Central memory CD4-positive, alpha-beta T cell (primary cell): ENCODE data around the gene ITPR2.
"Not testable (repeated sequence)": the region's sequence is repeated elsewhere in the genome, so short reads cannot be mapped to it uniquely, and the experiment has no call there.

Experiments used
- DNase-seq: peaks from one replicate; pipeline ENCODE4 v3.0.0; 2022

ITPR2 gene

GRCh38 chr12:26658991-26659390, 174.0 kb downstream of the ITPR2 start:
- DNase-seq = no peak

GRCh38 chr12:26654623-26655022, 178.4 kb downstream of the ITPR2 start:
- no peak for DNase-seq

DNA sequence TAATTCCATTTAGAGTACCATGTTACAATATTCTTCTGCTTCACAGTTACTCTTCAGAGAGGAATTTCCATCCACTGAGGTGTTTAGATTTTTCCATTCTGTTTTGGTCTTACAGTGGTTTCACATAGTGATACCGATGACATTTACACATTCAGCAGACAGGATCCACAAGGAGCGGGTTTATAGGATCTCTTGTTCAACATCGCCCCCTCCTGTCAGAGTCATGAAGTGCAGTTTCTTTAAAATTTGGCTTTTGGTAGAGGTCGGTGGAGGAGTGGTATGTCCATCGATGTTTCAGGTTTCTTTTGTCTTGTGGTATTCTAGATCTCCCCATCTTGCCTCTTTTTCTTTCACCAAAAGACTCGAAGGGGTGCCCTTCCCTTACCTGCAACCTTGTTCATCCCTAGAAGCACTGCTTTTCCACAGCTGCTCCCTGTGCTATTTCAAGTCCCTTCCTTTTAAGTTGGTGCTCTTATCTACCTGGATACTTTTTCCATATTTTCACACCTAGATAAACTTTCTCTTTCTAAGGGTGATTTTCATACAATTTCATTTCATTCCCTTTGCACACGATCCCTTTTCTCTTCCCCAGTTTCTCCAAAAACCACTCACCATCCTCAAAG, 181.3 kb downstream of the ITPR2 start:
- peak; percentile 6 for DNase-seq

DNA sequence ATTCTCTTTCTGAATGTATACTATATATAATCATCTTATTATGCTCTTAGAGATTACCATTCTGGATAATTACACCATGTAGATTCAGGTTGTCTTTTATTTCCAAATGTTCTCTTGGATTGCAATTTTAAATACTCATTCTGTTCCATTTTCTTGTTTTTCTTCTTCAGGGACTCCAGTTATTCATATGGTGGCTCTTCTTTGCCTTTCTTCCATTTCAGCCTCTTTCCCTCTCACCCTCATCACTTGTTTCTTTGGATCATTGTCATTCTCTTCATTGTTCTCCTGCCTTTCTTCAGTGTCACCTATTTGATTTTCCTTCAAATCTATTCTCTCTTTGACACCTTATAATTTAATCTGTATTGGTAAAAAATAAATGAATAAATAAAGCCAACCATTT, 182.0 kb downstream of the ITPR2 start:
- no peak for DNase-seq

GRCh38 chr12:26648999-26649398, 184.0 kb downstream of the ITPR2 start:
- no peak for DNase-seq

- no peak for DNase-seq
Measured at GRCh38 chr12:26648584-26648983, 184.4 kb downstream of the ITPR2 start.

GRCh38 chr12:26648066-26648465, 184.9 kb downstream of the ITPR2 start:
- no peak for DNase-seq

DNA sequence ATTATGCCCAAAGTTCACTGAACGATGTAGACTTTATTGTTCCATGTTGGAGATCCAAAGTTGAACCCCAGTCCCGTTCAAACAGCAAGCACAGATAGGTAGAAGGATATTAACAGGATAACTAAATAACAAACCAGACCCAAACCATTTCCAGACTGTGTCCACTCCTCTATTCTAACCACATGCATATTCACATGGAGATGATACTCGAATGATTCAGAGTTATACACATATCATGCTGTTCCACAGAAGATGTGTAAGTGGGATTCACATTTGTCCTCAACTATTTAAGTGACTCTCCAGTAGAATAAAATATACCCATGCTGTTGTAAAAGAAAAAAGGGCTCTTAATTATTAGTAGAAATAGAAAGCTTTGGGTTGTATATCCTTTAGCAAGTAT, 185.9 kb downstream of the ITPR2 start:
- no peak for DNase-seq

DNA sequence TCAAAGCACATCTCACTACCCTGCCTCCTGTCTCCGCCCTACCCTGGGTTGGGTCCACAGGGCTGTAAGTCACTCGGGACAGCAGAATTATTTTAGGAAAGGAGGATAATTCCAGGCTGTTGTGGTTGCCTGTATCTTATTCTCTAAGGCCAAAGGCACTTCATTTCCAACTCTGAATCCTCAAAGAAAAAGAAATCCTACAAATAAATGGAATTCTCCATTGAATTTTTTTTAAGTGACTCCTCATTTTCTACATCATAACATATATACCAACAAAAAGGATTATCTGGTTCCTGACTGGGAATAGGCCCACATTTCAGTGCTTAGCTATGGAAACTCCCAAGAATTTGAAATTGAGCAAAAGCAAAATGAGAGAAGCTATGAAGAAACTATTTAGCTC, 186.4 kb downstream of the ITPR2 start:
- no peak for DNase-seq

DNA sequence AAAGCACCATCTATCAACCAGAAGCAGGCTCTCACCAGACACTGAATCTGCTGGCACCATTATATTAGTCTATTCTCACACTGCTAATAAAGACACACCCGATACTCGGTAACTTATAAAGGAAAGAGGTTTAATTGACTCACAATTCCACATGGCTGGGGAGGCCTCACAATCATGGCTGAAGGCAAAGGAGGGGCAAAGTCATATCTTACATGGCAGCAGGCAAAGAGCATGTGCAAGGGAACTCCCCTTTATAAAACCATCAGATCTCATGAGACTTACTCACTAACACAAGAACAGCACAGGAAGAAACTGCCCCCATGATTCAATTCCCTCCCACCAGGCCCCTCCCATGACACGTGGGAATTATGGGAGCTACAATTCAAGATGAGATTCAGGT, 188.6 kb downstream of the ITPR2 start:
- DNase-seq = not testable (repeated sequence)

- DNase-seq = no peak
Measured at GRCh38 chr12:26643532-26644315, 189.3 kb downstream of the ITPR2 start.

DNA sequence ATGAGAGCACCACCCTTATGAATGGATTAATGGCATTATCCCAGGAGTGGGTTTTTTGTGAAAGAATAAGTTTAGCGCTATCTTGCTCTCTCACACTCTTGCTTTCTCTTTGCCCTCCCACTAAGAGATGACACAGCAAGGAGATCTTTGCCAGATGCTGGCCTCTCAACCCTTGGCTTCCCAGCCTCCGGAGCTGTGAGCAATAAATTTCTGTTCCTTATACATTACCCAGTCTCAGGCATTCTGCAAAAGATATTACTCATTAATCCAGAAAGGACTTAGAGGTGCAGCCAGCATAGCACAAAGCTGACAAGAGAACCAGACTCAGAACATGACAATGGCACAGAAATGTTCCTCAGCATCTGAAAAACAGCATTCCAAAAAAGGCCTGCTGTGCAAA, 190.6 kb downstream of the ITPR2 start:
- no peak for DNase-seq

DNA sequence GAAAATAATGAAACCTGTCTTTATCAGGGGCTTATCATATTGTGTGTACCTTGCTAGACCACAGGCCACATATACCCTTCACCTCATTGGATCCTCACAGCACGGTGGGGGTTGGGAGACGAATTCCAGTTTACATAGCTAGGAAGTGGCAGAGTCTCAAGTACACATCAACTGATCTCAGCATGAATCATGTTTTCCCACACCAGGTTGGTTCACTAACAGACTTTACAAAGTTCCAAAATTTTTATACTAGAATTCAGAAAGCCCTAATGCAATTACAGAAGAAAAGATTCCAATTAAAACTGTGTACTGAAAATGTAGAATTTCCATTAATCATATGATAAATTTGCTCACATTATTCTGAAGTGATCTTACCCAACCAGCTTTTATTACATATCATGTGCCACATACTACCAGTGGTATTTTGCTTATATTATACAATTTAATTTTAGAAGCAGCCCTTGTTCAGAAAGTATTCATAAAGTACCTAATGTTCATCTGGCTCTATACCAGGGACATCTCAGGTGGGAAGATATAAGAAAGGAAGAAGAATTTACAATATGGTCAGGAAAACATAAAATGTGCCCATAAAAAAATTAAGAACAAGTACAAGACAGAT, 196.2 kb downstream of the ITPR2 start:
- DNase-seq = no peak

DNA sequence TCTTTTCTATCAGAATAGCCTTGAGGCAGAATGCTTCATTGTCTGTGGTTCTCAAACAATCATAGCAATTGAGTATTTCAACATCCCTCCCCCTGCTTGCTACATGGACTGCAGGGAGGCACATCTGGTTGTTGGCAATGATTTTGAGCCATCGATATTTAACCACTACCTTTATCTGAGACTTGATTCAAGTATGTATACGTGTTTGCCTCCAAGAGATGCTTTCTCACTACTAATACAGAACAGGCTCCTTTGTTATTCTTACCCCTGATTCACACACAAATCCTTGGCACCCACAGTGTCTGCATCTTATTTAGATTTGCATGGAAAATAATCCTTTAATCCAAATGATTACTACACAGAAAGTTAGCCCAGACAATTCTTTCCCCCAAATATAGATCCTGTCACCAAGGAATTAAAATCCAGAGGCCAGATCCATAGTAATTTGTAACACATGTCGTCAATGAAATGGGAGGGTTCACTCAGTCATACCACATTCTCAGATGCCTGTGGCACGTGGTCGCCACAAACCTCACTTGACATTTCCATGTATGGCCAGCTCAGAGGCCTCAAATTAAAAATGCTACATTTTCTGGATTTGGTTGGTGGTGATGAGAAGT, 199.3 kb downstream of the ITPR2 start:
- no peak for DNase-seq

- no peak for DNase-seq
Measured at GRCh38 chr12:26632756-26633155, 200.2 kb downstream of the ITPR2 start.

DNA sequence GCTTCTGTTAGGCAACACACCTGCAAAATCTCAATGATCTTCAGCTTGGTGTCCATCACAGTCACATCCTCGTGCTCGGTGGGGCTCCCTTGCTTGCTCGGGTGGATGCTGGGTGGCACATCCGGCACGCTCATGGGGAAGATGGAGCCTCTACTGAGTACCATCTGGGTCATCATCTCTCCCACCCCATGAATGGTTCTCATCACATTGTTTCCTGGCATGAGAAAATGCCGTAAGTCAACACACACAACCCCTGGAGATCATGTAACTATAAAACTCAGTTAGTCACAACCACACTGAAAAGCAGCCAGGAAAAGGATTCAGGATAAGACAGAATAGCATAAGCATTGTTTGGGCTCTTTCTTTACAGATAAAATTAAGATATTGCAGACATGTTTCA, 201.1 kb downstream of the ITPR2 start:
- no peak for DNase-seq

- DNase-seq = no peak
Measured at GRCh38 chr12:26630546-26631027, 202.4 kb downstream of the ITPR2 start.

GRCh38 chr12:26629864-26630263, 203.1 kb downstream of the ITPR2 start:
- no peak for DNase-seq

GRCh38 chr12:26628234-26628633, 204.8 kb downstream of the ITPR2 start:
- DNase-seq = no peak

- no peak for DNase-seq
Measured at GRCh38 chr12:26627335-26627734, 205.7 kb downstream of the ITPR2 start.

GRCh38 chr12:26623136-26623535, 209.9 kb downstream of the ITPR2 start:
- no peak for DNase-seq

DNA sequence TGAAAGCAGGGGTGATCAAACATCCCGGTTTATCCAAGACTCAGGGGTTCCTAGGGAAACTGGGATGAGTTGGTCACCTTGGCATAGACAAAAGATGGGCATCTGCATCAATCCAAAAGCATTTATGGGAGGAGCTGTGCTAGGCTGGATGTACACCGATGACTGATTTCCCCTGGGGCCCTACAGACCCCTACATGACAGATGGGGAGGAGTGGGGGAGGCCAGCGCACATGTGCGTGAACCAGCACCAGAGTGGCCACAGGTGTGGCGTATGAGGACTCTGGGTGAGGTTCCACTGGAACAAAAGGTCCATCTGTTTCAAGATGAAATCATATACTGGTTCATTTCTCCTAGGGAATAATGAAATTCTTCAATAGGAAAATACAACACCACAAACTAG, 210.4 kb downstream of the ITPR2 start:
- DNase-seq = no peak

DNA sequence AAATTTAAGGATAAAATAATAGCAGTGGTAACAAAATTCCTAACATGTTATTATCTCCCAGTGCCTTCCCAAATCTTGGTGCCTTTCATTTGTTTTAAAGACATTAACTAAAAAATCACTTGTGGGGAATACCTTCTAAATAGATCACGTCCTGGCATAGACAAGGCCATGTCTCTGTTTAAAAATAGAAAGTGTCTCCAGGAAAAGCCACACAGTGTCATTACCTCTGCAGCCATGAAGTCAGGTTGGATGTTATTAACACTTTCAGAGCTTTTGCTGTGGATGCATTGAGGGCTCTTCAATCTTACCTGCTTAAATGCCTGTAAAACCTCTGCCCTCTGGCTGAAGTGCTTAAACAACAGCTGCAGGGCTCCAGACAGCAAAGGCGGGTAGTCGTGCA, 211.1 kb downstream of the ITPR2 start:
- no peak for DNase-seq

DNA sequence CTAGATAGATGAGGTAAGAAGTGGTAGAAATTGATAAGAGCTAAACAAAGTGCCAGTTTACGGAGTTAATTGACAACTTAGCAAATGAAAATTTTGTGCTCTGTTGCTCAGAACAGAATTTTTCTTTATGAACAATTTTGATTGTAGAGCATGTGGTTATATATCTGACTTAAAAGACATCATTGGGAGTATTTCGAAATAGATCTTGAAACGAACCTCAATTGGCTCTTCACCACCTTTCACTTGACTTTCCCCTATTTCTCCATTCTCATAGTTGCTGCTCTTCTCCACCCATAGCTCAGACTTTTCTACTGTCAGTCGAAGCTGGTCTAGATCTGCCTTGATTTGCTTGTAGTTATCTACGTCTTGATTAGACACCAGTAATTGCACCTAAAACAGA, 212.1 kb downstream of the ITPR2 start:
- DNase-seq = no peak
